ENCODE results near the gene RERE. TPM values are rescaled to one million over a fixed set of nuclear protein-coding genes. Genes with fewer than 3 reads are reported as not detected.
"Not testable (repeated sequence)": the region's sequence is repeated elsewhere in the genome, so short reads cannot be mapped to it uniquely, and the experiment has no call there.

RERE gene
- total and polyA plus RNA-seq, 7 donors: 19.2 to 148 (median 90.6) TPM

DNA sequence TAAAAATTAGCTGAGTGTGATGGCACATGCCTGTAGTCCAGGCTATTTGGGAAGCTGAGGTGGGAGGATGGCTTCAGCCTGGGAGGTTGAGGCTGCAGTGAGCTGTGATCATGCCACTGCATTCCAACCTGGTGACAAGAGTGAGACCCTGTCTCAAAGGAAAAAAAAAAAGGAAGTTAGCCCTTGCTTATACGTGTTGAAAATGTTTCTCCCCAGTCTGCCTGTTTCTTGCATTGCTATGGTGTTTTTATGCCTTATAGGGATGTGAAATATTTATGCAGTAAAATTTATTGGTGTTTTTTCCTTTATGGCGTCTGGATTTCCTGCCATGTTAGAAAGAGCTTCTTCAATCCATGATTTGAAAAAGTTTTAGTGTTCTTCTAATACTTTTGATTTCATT lies 3.6 kb upstream of the RERE start:
- peaks cover 0 to 20% (median 11%) of the 10 kb centered on the region in 4 donors for H3K4me1 ChIP-seq
- DNase-seq: no peak
- WGBS, 2 donors: 26 to 30% methylated on average over 2 of the region's 2 CpGs
- TF ChIP-seq POLR2A (IDR thresholded peaks at IDR 0.05): no peak
- no peak for TF ChIP-seq EP300 (IDR thresholded peaks at IDR 0.05)
- no peak for TF ChIP-seq POLR2AphosphoS5 (IDR thresholded peaks at IDR 0.05)
- TF ChIP-seq, protein P1, sequence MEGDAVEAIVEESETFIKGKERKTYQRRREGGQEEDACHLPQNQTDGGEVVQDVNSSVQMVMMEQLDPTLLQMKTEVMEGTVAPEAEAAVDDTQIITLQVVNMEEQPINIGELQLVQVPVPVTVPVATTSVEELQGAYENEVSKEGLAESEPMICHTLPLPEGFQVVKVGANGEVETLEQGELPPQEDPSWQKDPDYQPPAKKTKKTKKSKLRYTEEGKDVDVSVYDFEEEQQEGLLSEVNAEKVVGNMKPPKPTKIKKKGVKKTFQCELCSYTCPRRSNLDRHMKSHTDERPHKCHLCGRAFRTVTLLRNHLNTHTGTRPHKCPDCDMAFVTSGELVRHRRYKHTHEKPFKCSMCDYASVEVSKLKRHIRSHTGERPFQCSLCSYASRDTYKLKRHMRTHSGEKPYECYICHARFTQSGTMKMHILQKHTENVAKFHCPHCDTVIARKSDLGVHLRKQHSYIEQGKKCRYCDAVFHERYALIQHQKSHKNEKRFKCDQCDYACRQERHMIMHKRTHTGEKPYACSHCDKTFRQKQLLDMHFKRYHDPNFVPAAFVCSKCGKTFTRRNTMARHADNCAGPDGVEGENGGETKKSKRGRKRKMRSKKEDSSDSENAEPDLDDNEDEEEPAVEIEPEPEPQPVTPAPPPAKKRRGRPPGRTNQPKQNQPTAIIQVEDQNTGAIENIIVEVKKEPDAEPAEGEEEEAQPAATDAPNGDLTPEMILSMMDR (IDR thresholded peaks at IDR 0.05): no peak
- no peak overlapping the region for H3K4me3 ChIP-seq
- no peak overlapping the region for H3K27ac ChIP-seq
- no peaks in the 10 kb centered on the region for H3K27me3 ChIP-seq
- H3K9me3 ChIP-seq: no peaks in the 10 kb centered on the region
- intact Hi-C loops (cut with DNase I): no loop called here
- no peaks in the 10 kb centered on the region for H3K36me3 ChIP-seq

DNA sequence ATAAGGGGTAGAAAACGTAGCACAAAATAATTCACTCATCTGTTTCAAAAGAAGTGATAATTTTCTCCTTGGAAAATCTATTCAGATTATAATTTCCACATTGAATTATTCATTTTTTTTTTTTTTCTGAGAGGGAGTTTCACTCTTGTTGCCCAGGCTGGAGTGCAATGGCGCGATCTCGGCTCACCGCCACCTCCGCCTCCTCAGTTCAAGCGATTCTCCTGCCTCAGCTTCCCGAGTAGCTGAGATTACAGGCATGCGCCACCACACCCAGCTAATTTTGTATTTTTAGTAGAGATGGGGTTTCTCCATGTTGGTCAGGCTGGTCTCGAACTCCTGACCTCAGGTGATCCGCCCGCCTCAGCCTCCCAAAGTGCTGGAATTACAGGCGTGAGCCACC lies 1.3 kb upstream of the RERE start:
- peaks cover 0 to 43% (median 34%) of the 10 kb centered on the region in 4 donors for H3K4me1 ChIP-seq
- H3K27me3 ChIP-seq; H3K36me3 ChIP-seq; intact Hi-C loops (cut with DNase I); H3K9me3 ChIP-seq; DNase-seq: not testable (repeated sequence)
- WGBS, 2 donors: 86 to 89% methylated on average over 13 of the region's 13 CpGs
- H3K4me3 ChIP-seq: peak overlapping the region in 2 of 4 donors; percentile 68 to 80
- peak overlapping the region; percentile 95 to 99 (median 96) for H3K27ac ChIP-seq

DNA sequence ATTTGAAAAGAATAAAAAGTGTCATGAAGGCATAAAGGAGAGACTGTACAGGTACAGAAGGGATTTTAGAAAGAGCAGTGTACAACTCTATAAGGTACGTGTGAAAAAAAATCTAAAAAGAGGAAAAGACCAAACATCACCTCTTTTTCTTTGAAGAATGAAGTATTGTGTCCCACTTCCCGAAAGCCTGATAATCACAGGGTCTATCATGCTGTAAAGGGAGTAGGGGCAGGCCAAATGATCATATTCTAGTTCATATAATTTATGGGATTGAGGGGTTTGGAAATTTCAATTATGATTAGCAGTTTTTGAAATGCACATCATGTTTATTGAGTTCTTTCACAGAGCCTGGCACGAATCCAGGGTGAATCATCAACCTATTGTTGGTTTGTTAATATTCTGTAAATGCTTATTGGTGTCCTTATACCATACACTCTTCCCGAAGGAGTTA lies 910 bp upstream of the RERE start:
- Histone ChIP-seq H3K4me3 (peak overlapping the region; percentile 68 to 89 (median 78)), H3K9me3 (no peaks in the 10 kb centered on the region), H3K36me3 (no peaks in the 10 kb centered on the region), H3K27me3 (no peaks in the 10 kb centered on the region), H3K4me1 (peaks cover 0 to 47% (median 38%) of the 10 kb centered on the region in 4 donors), H3K27ac (peak overlapping the region; percentile 95 to 99 (median 96))
- WGBS, 2 donors: 5 to 18% methylated on average over 4 of the region's 4 CpGs
- DNase-seq: peak; percentile 79
- TF ChIP-seq EP300 (IDR thresholded peaks at IDR 0.05): no peak
- no peak for TF ChIP-seq POLR2AphosphoS5 (IDR thresholded peaks at IDR 0.05)
- TF ChIP-seq POLR2A (IDR thresholded peaks at IDR 0.05): no peak
- TF ChIP-seq, protein P1 (IDR thresholded peaks at IDR 0.05): no peak
- intact Hi-C loops (cut with DNase I): no loop called here

DNA sequence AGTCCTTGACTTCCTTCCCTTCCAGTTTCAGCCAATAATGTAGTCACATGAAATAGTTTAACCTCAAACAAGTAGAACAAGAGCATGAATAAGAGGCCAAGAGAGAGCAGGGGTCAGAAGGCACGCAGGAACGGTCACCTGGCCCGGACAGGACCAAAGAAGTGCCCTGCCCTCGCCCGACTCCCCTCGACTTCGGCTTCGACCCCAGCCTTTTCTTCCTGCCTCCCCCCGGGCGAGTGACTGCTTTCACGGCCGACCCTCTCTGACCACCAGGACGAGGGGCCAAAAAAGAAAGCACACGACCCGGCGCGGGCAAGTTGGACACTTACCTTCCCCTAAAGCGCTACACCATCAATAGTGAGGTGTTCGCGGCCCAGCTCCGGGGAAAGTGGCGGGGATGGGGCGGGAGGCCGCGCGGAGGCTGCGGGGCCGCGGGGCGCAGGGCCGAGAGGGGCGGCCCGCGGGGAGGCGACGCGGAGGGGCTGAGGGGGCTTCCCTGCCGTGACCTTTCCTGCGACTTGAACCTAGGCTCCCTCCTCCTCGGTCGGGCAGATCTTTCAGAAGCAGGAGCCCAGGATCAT lies 519 bp downstream of the RERE start:
- TF ChIP-seq POLR2A (IDR thresholded peaks at IDR 0.05): no peak
- TF ChIP-seq, protein P1 (IDR thresholded peaks at IDR 0.05): no peak
- no peak for TF ChIP-seq POLR2AphosphoS5 (IDR thresholded peaks at IDR 0.05)
- peak overlapping the region; percentile 68 to 89 (median 78) for H3K4me3 ChIP-seq
- H3K9me3 ChIP-seq: no peaks in the 10 kb centered on the region
- no peaks in the 10 kb centered on the region for H3K27me3 ChIP-seq
- peaks cover 0 to 53% (median 48%) of the 10 kb centered on the region in 4 donors for H3K4me1 ChIP-seq
- 1% methylated on average over 41 of the region's 41 CpGs for WGBS, 2 donors
- no peaks in the 10 kb centered on the region for H3K36me3 ChIP-seq
- peak overlapping the region; percentile 95 to 99 (median 96) for H3K27ac ChIP-seq
- DNase-seq: peak; percentile 74
- intact Hi-C loops (cut with DNase I): loop anchor here (2.0 kb wide), 1 partner anchor 62 kb away; the partner anchor contains the start of gene ENO1

DNA sequence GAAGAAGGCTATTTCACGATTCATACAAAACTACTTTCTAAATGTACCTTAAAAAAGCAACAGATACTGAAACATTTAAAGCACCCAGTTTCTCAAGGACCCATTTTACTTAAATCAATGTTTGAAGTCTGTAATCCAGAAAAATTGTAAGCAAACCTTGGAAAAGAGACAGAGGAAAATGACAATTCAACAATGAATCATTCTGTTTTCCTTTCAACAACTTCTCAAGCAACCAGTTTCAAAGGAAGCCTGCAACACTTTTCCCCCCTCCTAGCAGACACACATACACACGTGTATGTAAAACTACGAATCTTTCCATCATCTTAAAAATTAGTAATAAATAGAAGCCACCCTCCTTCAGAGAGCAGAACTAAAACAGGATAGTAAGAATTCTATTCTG lies 1.2 kb downstream of the RERE start:
- Histone ChIP-seq H3K27me3 (no peaks in the 10 kb centered on the region), H3K4me1 (peaks cover 0 to 59% (median 55%) of the 10 kb centered on the region in 4 donors), H3K9me3 (no peaks in the 10 kb centered on the region), H3K36me3 (no peaks in the 10 kb centered on the region), H3K4me3 (peak overlapping the region; percentile 68 to 89 (median 78)), H3K27ac (peak overlapping the region; percentile 95 to 99 (median 96))
- intact Hi-C loops (cut with DNase I): loop anchor here (2.0 kb wide), 1 partner anchor 63 kb away; the partner anchor contains the start of gene ENO1
- peak in 1 of 4 donors; percentile 5 for TF ChIP-seq POLR2AphosphoS5 (IDR thresholded peaks at IDR 0.05)
- TF ChIP-seq POLR2A (IDR thresholded peaks at IDR 0.05): no peak
- no peak for DNase-seq
- 4 to 7% methylated on average over 3 of the region's 3 CpGs for WGBS, 2 donors
